Stimulated activated CD4-positive, alpha-beta T cell treated with anti-CD3 and anti-CD28 coated beads, TNF-alpha, amount 100 ng/mL, for 1 hour (primary cell): Measurements from ENCODE around the gene LMX1A.
A peak's percentile ranks its signal among the peaks of the same experiment; 100 is the strongest.

Experiments
- DNase-seq, 3 donors: peaks; one replicate each; pipeline ENCODE4 v3.0.0-alpha.2; 2020; ENCODE audit warnings: low read depth in 3 of 3, low spot score in 1 of 3

LMX1A gene

GRCh38 chr1:165355977-165356811 lies at the start of gene LMX1A:
Gene LMX1A, minus strand, starts transcription at chr1:165356715. Its CDS starts 1,156 bp downstream, at chr1:165355559.
- no peak for DNase-seq

GRCh38 chr1:165403835-165404482 lies 47.4 kb upstream of the LMX1A start:
- DNase-seq = no peak

DNA sequence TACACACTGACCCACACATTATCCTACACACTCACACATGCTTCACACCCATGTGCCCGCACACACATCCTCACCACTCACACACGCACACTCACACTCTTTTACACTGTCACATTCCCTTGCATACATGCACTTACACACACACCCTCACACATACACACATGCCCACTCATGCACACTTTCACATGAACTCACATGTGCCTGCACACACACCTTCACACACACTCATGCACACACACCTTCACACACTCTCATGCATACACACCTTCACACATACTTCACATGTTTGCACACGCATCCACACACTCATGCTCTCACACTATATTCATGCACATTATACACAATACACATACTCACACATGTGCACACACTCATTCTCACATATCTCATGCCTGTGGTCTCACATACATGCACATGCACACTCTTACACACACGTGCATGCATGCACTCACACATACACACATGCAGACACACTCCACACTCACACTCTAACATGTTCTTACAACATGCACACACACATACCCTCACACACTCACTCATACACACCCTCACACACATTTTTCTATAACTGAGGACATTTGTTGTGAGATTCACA lies 46.1 kb upstream of the LMX1A start:
- no peak for DNase-seq

- DNase-seq = no peak
Observed at GRCh38 chr1:165397944-165398343, 41.4 kb upstream of the LMX1A start.

GRCh38 chr1:165395901-165396300 lies 39.4 kb upstream of the LMX1A start:
- DNase-seq = no peak

DNA sequence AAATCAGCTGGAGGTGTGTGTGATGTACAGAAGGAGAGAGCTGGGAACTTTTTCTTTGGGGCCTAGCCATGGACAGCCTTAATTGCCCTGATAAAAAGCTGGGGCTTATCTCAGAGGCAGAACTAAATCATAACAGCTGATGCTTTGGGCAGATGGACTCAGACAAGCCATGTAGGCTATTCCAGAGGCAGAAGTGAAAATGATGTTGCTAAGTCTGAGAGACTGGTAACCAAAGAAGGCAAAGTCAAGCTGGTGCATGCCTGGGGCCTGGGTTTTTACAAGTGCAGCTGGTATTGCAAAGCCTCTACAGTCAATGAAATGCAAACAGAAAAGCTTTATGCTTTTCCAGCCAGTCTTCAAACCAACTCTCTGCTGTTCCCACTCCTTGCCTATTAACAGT lies 39.0 kb upstream of the LMX1A start:
- DNase-seq = no peak

- peak; percentile 70 to 84 (median 80) for DNase-seq
Observed at GRCh38 chr1:165392634-165393571, 36.4 kb upstream of the LMX1A start.

DNA sequence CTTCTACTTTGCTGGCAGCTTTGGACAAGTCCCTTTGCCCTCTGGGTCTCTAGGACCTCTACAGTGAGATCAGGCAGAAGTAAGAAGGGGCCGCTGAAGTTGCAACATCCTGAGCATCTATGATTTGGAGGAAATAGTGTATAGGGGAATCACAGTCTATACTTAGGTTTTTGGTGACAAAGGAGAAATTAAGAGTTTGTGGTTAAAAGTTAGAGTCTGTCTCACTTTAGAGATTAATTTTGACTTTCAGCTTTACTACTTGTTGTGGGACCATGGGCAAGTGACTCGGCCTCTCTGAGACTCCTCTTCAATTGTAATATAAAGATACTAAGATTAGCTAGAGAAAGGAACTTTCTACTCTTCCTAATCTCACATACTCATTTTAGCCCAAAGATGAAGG lies 33.1 kb upstream of the LMX1A start:
- no peak for DNase-seq

- DNase-seq = no peak
Observed at GRCh38 chr1:165387961-165388360, 31.4 kb upstream of the LMX1A start.

DNA sequence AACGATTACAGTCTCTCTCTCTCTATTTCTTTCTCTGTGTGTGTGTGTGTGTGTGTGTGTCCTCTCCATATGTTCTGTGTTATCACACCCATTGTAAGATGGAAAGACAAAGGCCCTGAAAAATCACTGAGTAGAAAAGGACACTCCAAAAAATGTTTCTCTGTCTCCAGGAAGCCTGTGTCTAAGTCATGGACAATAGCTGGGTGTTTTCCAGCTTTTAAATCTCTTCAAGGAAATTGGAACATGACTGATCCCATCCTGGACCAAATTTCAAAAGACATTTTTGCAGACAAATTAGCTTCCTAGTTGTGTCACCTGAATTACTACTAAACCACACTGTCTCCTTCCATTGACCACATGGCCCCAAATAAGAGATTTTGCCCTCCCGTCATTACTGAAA lies 31.0 kb upstream of the LMX1A start:
- no peak for DNase-seq

DNA sequence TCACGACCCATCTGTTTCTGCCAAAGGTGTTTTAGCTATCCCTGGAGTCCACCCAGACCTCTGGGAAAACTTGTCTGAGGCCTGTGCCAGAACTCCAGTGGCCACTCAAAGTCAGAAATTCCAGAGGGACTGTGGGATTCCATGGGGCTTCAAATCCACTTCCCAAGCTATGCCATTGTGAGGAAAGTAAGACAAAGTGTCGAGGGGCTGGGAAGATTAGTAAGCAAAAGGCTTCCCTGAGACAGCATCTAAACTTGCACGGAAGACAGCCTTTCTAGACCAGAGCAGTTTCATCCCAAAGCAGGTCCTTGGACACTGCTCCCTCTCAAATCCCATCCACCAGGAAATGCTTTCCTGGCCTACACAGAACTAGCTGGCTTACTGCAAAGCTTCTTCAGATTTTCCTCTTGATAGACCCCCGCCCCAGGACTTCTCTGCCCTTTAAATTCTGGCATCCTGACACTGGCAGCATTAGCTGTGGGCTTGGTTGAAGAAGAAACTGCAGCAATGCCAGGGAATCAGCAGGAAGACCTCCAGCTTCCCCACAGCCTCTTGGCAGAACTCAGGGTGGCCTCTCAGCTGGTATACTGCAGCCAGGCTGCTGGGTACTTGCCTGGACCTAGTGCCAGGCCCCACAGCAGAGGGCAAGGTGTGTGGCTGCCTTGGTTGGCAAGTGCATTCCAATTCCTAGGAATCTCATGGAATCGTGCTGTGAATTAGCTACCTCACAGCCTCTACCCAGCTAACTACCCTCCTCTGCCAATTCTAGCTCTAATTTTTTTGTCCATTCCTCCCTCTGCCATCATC lies 27.3 kb upstream of the LMX1A start:
- no peak for DNase-seq

GRCh38 chr1:165383067-165383466 lies 26.6 kb upstream of the LMX1A start:
- DNase-seq = no peak

- DNase-seq = no peak
Observed at GRCh38 chr1:165381745-165382505, 25.4 kb upstream of the LMX1A start.

GRCh38 chr1:165376811-165377311 lies 20.3 kb upstream of the LMX1A start:
- no peak for DNase-seq

- DNase-seq = no peak
Observed at GRCh38 chr1:165376041-165376810, 19.7 kb upstream of the LMX1A start.

- DNase-seq = no peak
Observed at GRCh38 chr1:165375623-165376022, 19.1 kb upstream of the LMX1A start.

DNA sequence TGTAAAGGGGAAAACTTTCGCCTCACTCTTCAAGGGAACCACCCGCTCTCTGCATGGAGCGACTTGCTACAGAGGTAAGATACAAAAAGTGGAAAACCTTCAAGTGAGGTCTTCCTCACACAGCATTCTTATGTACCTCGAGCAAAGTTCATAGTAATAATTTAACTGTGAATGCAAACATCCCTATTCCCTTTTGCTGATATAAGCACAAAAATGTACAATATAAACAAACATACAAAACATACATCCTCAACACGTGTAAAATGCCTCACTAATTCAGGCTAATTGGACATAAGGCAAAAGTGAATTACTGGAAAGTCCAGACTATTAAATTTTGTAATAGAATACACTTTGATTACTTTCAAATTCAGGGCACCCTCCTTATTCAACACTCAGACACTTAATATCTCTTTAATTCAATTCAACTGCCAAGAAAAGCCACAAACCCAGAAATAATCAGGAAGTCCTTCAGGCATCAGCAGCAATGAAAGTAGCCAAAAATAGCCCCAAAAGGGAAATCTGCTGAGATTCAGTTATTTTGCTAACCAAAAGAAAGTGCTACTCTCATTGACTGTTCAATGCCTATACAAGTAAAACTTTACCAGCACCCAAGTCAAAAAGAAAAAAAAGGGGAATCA lies 15.2 kb upstream of the LMX1A start:
- no peak for DNase-seq

- peak in 1 of 3 donors; percentile 38 for DNase-seq
Observed at GRCh38 chr1:165369255-165369848, 12.8 kb upstream of the LMX1A start.
